ENCODE measurements around the gene EEFSEC.

- TF ChIP-seq CTCF (IDR thresholded peaks at IDR 0.05 in 8 of 11, conservative IDR thresholded peaks at IDR 0.05 in 3 of 11): no peak
- no peak for TF ChIP-seq POLR2A (IDR thresholded peaks at IDR 0.05)
Measured at GRCh38 chr3:128254967-128255366, 101.7 kb downstream of the EEFSEC start.
